ENCODE results near the gene DPP7.
A peak's percentile ranks its signal among the peaks of the same experiment; 100 is the strongest.

Gene DPP7

GRCh38 chr9:137108608-137109249 is 5.8 kb downstream of the DPP7 start:
- DNase-seq (no peak), ATAC-seq (replicated peaks) (no peak)
- no peaks in the 10 kb centered on the region for H3K27me3 Mint-ChIP-seq
- H3K36me3 Mint-ChIP-seq (ENCODE audit: insufficient read depth) = peaks cover 24% of the 10 kb centered on the region
- no peak overlapping the region for H3K4me3 Mint-ChIP-seq
- H3K9me3 Mint-ChIP-seq = no peaks in the 10 kb centered on the region
- no peak overlapping the region for H3K27ac Mint-ChIP-seq
- peaks cover 0 to 7% of the 10 kb centered on the region in 2 donors for H3K4me1 Mint-ChIP-seq (ENCODE audit: low read depth in 2 of 2)

GRCh38 chr9:137107982-137108381 is 6.6 kb downstream of the DPP7 start:
- no peaks in the 10 kb centered on the region for H3K9me3 Mint-ChIP-seq
- ATAC-seq (replicated peaks) (no peak), DNase-seq (no peak)
- H3K36me3 Mint-ChIP-seq (ENCODE audit: insufficient read depth) = peaks cover 24% of the 10 kb centered on the region
- no peak overlapping the region for H3K27ac Mint-ChIP-seq
- H3K27me3 Mint-ChIP-seq = no peaks in the 10 kb centered on the region
- H3K4me3 Mint-ChIP-seq = no peak overlapping the region
- peaks cover 0 to 3% of the 10 kb centered on the region in 2 donors for H3K4me1 Mint-ChIP-seq (ENCODE audit: low read depth in 2 of 2)

DNA sequence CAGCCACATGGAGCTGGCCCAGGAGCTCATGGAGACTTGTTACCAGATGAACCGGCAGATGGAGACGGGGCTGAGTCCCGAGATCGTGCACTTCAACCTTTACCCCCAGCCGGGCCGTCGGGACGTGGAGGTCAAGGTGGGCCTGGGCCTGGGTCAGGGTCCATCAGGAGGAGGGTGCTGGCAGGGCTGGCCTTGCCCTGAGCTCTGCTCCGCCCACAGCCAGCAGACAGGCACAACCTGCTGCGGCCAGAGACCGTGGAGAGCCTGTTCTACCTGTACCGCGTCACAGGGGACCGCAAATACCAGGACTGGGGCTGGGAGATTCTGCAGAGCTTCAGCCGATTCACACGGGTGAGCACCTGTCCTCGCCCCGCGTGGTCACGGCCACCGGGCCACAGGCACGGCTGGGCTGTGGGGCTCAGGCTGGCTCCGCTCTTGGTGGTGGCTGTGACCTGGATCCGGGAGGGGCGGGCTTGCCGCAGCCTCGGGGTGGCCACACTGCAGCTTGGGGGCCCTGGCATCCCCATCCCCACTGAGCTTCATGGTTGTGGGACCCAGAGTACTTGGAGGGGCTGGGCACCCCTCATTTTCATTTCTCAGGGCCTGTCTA is 7.1 kb downstream of the DPP7 start:
- no peaks in the 10 kb centered on the region for H3K27me3 Mint-ChIP-seq
- H3K36me3 Mint-ChIP-seq (ENCODE audit: insufficient read depth) = peaks cover 24% of the 10 kb centered on the region
- H3K4me3 Mint-ChIP-seq = no peak overlapping the region
- no peaks in the 10 kb centered on the region for H3K9me3 Mint-ChIP-seq
- peaks cover 0 to 3% of the 10 kb centered on the region in 2 donors for H3K4me1 Mint-ChIP-seq (ENCODE audit: low read depth in 2 of 2)
- no peak for ATAC-seq (replicated peaks)
- H3K27ac Mint-ChIP-seq = no peak overlapping the region
- no peak for DNase-seq

DNA sequence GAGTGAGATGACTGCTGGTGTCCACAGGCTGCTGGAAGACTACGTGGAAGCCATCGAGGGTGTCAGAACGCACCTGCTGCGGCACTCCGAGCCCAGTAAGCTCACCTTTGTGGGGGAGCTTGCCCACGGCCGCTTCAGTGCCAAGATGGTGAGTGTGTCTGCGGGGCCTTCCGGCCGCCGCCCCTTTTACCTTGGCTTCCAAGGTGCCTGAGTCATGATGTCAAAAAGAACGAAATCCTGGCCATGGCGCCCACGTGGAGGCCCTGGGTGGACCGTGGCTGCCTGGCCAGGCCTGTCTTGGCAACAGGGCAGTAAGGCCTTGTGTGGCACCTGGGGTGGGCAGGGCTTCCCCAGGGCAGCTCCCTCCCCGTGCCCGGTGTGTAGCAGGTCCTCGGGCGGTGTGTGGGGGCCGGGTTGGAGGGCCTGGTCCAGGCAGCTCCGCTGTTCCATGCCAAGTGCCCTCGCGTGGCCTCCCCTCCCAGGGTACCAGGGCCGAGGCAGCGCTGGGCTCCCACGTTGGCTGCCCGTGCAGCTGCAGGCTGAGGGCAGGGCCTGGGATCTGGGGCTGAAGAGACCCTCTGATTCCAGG is 7.8 kb downstream of the DPP7 start:
- H3K36me3 Mint-ChIP-seq (ENCODE audit: insufficient read depth) = peaks cover 24% of the 10 kb centered on the region
- DNase-seq = no peak
- peaks cover 0 to 3% of the 10 kb centered on the region in 2 donors for H3K4me1 Mint-ChIP-seq (ENCODE audit: low read depth in 2 of 2)
- H3K9me3 Mint-ChIP-seq = no peaks in the 10 kb centered on the region
- no peaks in the 10 kb centered on the region for H3K27me3 Mint-ChIP-seq
- H3K4me3 Mint-ChIP-seq = no peak overlapping the region
- ATAC-seq (replicated peaks) = no peak
- H3K27ac Mint-ChIP-seq = no peak overlapping the region

- Mint-ChIP-seq H3K4me3 (no peak overlapping the region), H3K36me3 (ENCODE audit: insufficient read depth) (peaks cover 28% of the 10 kb centered on the region), H3K27me3 (no peaks in the 10 kb centered on the region), H3K4me1 (ENCODE audit: low read depth in 2 of 2) (peaks cover 0 to 3% of the 10 kb centered on the region in 2 donors), H3K9me3 (no peaks in the 10 kb centered on the region), H3K27ac (no peak overlapping the region)
- ATAC-seq (replicated peaks) = no peak
- DNase-seq = no peak
Measured at GRCh38 chr9:137105814-137106661, 8.5 kb downstream of the DPP7 start.

DNA sequence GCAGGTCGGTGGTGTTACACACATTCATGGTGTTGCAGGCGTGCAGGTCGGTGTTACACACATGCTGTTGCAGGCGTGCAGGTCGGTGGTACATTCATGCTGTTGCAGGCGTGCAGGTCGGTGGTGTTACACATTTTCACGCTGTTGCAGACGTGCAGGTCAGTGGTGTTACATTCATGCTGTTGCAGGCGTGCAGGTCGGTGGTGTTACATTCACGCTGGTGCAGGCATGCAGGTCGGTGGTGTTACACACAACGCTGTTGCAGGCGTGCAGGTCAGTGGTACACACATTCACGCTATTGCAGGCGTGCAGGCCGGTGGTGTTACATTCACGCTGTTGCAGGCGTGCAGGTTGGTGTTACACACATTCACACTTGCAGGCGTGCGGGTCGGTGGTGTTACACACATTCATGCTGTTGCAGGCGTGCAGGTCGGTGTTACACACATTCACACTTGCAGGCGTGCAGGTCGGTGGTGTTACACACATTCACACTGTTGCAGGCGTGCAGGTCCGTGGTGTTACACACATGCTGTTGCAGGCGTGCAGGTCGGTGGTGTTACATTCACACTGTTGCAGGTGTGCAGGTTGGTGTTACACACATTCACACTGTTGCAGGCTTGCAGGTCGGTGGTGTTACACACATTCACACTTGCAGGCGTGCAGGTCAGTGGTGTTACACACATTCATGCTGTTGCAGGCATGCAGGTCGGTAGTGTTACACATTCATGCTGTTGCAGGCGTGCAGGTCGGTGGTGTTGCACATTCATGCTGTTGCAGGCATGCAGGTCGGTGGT is 11.1 kb downstream of the DPP7 start:
- H3K4me1 Mint-ChIP-seq (ENCODE audit: low read depth in 2 of 2) = no peaks in the 10 kb centered on the region
- H3K36me3 Mint-ChIP-seq (ENCODE audit: insufficient read depth) = peaks cover 35% of the 10 kb centered on the region
- ATAC-seq (replicated peaks) (no peak), DNase-seq (no peak)
- H3K9me3 Mint-ChIP-seq = no peaks in the 10 kb centered on the region
- H3K27ac Mint-ChIP-seq = no peak overlapping the region
- H3K27me3 Mint-ChIP-seq = no peaks in the 10 kb centered on the region
- H3K4me3 Mint-ChIP-seq = no peak overlapping the region

DNA sequence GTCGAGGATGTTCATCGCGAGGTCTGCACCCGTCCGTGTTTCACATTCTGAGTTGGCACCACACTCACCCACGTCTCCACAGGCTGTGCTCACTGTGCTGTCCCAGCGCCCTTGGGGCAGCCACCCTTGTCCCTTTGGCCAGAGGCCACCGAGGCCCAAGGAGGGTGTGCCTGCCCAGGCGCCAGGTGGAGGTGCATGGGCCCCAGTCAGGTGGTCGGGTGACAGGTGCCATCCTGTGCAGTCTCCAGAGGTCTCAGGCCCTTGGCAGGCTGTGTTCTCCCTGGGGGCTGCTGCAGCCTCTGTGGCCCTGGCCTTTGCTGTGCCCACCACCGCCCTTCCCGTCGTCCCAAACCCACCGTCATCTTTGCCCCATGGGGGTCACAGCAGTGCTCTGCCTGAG is 15.3 kb downstream of the DPP7 start:
- no peak for DNase-seq

DNA sequence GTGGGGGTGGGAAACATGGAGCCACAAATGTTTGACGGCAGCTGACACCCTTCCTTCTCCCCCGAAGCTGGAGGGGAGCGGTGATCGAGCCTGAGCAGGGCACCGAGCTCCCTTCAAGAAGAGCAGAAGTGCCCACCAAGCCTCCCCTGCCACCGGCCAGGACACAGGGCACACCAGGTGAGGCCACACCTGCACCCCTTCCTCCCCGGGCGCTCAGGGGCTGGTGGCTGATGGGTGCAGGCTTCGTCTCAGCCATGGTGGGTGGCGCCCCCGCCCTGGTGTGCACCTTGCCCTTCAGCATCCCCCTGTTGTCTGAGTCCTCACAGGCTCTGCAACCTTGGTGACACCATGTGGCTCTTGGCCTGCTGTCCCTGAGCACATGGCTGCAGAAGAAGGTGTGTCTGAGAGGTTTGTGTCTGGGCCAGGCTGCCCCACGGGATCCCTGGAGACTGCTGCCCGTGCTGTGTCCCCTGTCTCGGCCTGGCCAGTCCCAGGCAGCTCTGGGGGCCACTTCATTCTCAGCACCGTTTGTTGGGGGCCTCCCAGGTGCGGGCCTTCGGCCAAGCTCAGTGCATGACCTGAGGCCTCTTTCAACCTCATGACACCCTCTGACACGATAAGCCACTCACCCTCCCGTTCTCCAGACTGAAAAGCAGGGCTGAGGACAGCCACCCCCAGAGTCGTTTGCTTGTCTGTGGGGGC is 16.6 kb downstream of the DPP7 start:
- Mint-ChIP-seq H3K27me3 (no peaks in the 10 kb centered on the region), H3K9me3 (no peaks in the 10 kb centered on the region), H3K27ac (peak overlapping the region in 1 of 2 donors; percentile 96), H3K36me3 (ENCODE audit: insufficient read depth) (peaks cover 36% of the 10 kb centered on the region), H3K4me1 (ENCODE audit: low read depth in 2 of 2) (peaks cover 13 to 19% of the 10 kb centered on the region in 2 donors), H3K4me3 (no peak overlapping the region)
- DNase-seq (no peak), ATAC-seq (replicated peaks) (no peak)

More for the DNA sequence above, 15.3 kb downstream of the DPP7 start:
- no peak overlapping the region for H3K4me3 Mint-ChIP-seq
- no peak for ATAC-seq (replicated peaks)
- no peaks in the 10 kb centered on the region for H3K27me3 Mint-ChIP-seq
- peaks cover 34% of the 10 kb centered on the region for H3K36me3 Mint-ChIP-seq (ENCODE audit: insufficient read depth)
- H3K9me3 Mint-ChIP-seq = no peaks in the 10 kb centered on the region
- H3K27ac Mint-ChIP-seq = no peak overlapping the region
- H3K4me1 Mint-ChIP-seq (ENCODE audit: low read depth in 2 of 2) = peaks cover 13 to 18% of the 10 kb centered on the region in 2 donors

DNA sequence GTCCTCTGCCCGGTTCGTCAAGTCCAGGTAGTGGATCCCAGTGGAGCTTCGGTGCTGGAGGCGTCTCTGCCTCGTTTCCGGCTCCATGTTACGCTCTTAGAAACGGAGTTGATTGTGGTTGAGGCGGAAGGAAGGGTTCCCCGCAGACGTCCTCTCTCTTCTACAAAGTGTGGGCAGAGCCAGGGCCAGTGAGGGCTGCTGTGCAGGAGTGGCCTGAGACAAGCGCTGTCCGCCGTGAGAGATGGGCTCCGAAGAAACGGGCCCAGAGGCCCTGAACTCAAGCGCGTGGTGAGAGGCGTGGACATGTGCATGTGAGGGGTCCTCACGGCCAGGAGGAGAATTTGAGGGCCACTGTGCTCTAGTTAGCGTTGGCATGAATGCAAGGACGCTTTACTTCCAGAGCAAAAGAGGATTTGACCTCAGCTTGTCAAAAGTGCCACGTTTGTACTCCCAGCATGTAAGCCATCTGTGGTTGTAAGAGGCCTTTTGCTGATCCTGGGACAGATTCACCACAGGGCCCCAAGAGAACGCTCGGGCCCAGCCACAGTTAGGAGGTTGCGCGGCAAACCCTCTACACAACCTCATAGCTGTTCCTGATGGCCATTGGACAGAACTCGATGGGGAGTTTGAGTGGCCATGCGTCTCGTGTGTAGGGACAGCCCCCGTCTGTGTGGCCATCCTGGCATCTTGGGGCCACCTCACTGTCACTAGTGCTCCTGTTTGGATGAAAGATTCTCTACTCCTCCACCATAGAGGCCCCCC is 17.6 kb downstream of the DPP7 start:
- Mint-ChIP-seq H3K36me3 (ENCODE audit: insufficient read depth) (peaks cover 37% of the 10 kb centered on the region), H3K9me3 (no peaks in the 10 kb centered on the region), H3K27me3 (no peaks in the 10 kb centered on the region), H3K27ac (peak overlapping the region; percentile 94 to 96), H3K4me1 (ENCODE audit: low read depth in 2 of 2) (peaks cover 13 to 19% of the 10 kb centered on the region in 2 donors), H3K4me3 (peak overlapping the region; percentile 86 to 89)
- ATAC-seq (replicated peaks) (no peak), DNase-seq (no peak)

DNA sequence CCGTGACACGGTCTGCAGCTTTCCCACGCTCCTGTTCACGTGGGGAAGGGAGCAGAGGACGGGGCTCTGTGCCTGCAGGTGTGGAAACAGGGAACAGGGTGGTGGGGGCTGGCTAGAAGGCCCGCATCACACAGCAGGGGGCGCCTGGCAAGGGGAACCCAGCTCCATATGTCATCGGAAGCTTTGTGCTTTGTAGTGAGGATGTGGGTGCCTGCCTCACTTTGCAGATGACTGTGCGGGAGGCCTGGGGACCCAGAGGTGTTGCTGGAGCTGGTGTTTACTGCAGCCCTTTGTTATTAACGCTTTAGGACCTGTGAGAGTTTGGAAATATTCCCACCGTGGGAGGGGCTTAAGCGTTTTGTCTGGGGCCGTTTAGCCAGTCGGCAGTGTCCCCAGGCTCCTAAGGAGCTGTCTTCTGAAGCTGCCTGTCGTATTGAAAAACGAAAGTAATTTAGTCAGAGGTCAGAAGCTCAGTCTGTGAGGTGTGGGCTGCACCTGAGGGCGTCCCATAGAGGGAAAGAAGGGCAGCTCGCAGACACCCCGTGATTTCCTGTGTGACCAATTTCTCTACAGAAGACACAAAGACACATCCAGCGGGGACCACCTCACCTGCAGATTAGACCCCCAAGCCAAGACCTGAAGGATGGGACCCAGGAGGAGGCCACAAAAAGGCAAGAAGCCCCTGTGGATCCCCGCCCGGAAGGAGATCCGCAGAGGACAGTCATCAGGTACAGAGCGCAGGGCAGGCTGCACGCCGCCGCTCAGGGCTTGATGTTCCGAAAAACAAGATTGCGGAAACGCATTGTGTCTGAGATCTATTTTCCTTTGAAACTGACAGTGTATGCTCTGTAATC is 18.6 kb downstream of the DPP7 start:
- ATAC-seq (replicated peaks) (peak; percentile 97), DNase-seq (peak; percentile 83 to 85 (median 83))
- Mint-ChIP-seq H3K4me3 (peak overlapping the region; percentile 86 to 89), H3K4me1 (ENCODE audit: low read depth in 2 of 2) (peaks cover 16 to 19% of the 10 kb centered on the region in 2 donors), H3K27me3 (no peaks in the 10 kb centered on the region), H3K9me3 (no peaks in the 10 kb centered on the region), H3K27ac (peak overlapping the region; percentile 94 to 96), H3K36me3 (ENCODE audit: insufficient read depth) (peaks cover 39% of the 10 kb centered on the region)

- H3K27me3 Mint-ChIP-seq = no peaks in the 10 kb centered on the region
- no peak for DNase-seq
- no peak for ATAC-seq (replicated peaks)
- peak overlapping the region in 1 of 2 donors; percentile 50 for H3K27ac Mint-ChIP-seq
- H3K9me3 Mint-ChIP-seq = no peaks in the 10 kb centered on the region
- H3K4me1 Mint-ChIP-seq (ENCODE audit: low read depth in 2 of 2) = peaks cover 26 to 28% of the 10 kb centered on the region in 2 donors
- peaks cover 38% of the 10 kb centered on the region for H3K36me3 Mint-ChIP-seq (ENCODE audit: insufficient read depth)
- H3K4me3 Mint-ChIP-seq = no peak overlapping the region
Measured at GRCh38 chr9:137089232-137089947, 25.1 kb downstream of the DPP7 start.
